Fibroblast of pulmonary artery (primary cell): ENCODE measurements around the gene AKNA.

ENCODE experiments used
- DNase-seq: peaks from one replicate; pipeline ENCODE4 v3.0.0-alpha.2; 2010; ENCODE audit warnings: low read depth
- H3K4me3 ChIP-seq: replicated peaks from 2 replicates; pipeline ENCODE4 v1.5.1; 2011; ENCODE audit warnings: low read depth, mild to moderate bottlenecking, control low read depth, low read length, moderate library complexity
- CTCF ChIP-seq: IDR thresholded peaks from 2 replicates; pipeline ENCODE4 v1.5.1; 2011; ENCODE audit warnings: mild to moderate bottlenecking, control low read depth, low read length, inconsistent platforms; ENCODE audit errors: missing control alignments

Gene AKNA

DNA sequence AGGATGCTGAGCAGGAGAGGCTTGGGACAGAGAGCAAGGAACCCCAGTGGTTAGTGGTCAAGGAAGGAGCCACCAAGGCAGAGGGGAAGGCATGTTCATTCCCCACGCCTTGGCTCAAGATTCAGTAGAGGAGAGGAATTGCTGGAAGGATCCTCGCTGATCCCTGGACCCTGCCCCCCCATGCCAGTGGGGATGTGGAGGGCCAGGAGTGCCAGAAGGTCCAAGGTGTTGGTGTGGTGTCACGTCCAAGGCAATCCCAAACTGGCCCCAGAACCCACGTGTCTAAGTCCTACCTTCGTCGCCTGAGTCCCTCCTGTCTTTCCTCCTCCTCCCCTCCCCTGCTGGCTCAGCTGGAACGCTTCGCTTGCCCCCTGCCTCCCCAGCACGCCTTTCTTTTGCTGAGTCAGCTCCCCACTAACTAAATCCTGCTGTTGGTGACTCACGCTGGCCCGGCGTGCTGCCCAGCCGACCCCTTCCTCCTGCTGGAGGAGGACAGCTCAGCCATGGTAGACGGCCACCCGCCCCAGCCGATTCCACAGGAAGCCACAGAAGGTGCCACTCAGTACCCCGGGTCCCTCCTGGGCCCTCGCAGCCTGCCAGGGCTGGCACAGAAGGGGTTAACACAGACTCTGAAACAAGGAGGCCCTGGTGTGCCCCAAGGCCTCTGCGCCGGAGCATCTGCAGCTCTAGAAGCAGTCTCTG, 102.5 kb downstream of the AKNA start:
- DNase-seq, result peak; percentile 85
- TF ChIP-seq CTCF, result peak; percentile 23
- H3K4me3 ChIP-seq, result no peak overlapping the region

DNA sequence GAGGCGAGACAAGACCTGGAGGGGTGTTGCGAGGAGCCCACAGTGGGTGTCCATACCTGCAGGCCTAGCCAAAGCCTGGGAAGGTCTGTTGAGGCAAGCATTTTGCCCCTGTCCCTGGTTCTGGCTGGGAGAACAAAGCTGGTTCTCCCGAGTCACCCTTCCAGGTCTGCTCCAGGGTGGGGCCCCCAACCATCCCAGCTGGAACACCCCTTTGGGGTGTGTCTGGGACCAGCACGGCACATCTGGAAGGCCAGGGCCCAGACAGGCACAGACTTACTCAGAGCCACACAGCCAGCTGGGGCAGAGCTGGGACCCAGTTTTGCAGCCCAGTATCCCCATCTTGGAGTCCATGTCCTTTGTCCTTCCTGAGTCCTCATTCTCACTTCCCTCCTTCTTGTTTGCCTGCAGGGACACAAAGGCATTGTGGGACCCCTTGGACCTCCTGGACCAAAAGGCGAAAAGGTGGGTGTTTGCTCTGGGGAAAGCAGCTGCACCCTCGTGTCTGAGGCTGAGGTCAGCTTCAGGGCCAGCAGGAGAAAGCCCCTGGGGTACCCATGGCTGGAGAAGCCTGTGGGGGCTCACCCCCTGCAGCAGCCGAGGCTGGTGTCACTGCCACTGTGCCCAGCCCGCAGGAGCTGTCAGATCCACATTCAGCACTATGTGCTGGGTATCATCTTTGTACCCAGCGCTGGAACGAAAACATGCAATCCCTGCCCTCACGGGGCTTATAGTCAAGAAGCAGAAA, 103.3 kb downstream of the AKNA start:
- no peak for TF ChIP-seq CTCF
- no peak for DNase-seq
- H3K4me3 ChIP-seq, result no peak overlapping the region
